HepG2 (cell line): ENCODE data around the gene LEP. TPM values are rescaled to one million over a fixed set of nuclear protein-coding genes. Genes with fewer than 3 reads are reported as not detected.

Source experiments
- ATAC-seq: fragments of 200-7000 bp; cut with Tn5 transposase; 3 replicates; pipeline ENCODE4 v1.9.1; 2020; ENCODE audit warnings: mild to moderate bottlenecking, moderate library complexity
- BruUV-seq: library from RNA; stranded (reverse); fragments of 400-500 nt; replicated peaks from 2 replicates; lab custom pipeline; 2021; lab: Mats Ljungman, UMichigan
- CTCF ChIA-PET: fragments of 300-600 bp; formaldehyde crosslinking; extraction: SDS; loops from one replicate; lab custom pipeline; 2021; ENCODE audit warnings: low total read pairs, inconsistent platforms, low intra/inter-chr PET ratio; lab: Yijun Ruan, JAX
- POLR2A ChIA-PET: fragments of 350-600 bp; sonication (Branson Sonifier 250); formaldehyde crosslinking; loops from one replicate; lab custom pipeline; 2020; ENCODE audit warnings: antibody characterized with exemption, inconsistent platforms; lab: Yijun Ruan, JAX
- DNase-seq: peaks from one replicate; pipeline ENCODE4 v3.0.0-alpha.2; 2015; ENCODE audit warnings: low spot score
- FAIRE-seq: peaks from 3 replicates; lab custom pipeline; 2011; peaks lifted over from hg19 to GRCh38; lab: Jason Lieb, UNC
- H2AFZ ChIP-seq: one replicate; pipeline ENCODE4 v1.6.1; 2011; ENCODE audit warnings: low read length, inconsistent platforms
- H3K27ac ChIP-seq: fragments of 300-600 bp; 3 replicates; pipeline ENCODE4 v1.8.0; 2011; ENCODE audit warnings: mixed run types, mild to moderate bottlenecking, mixed read lengths, low read length, inconsistent platforms; ENCODE audit not compliant: insufficient read depth; ENCODE audit errors: extremely low read length
- H3K27me3 ChIP-seq, 2 experiments: fragments of 200-600 bp in 1 of 2; 2 replicates in 1 of 2; 3 replicates in 1 of 2; pipeline versions ENCODE4 v1.6.0 to v1.8.0; 2011; ENCODE audit warnings: low read length in 2 of 2, mild to moderate bottlenecking in 2 of 2, moderate library complexity in 2 of 2, inconsistent platforms in 1 of 2; ENCODE audit not compliant: insufficient read depth in 2 of 2, control insufficient read depth in 1 of 2
- H3K36me3 ChIP-seq, 2 experiments: fragments of 200-600 bp in 1 of 2; replicated peaks in 1 of 2; 2 replicates in 1 of 2; 3 replicates in 1 of 2; pipeline versions ENCODE4 v1.5.1 to v1.8.0; 2011; ENCODE audit warnings: low read length in 2 of 2, inconsistent platforms in 1 of 2; ENCODE audit not compliant: insufficient read depth in 2 of 2, control insufficient read depth in 1 of 2
- H3K4me1 ChIP-seq: 2 replicates; pipeline ENCODE4 v1.5.1; 2012; ENCODE audit warnings: low read length, inconsistent platforms; ENCODE audit not compliant: insufficient read depth
- H3K4me2 ChIP-seq: 2 replicates; pipeline ENCODE4 v1.6.0; 2011; ENCODE audit warnings: low read depth, low read length, inconsistent platforms
- H3K4me3 ChIP-seq, 3 experiments: fragments of 200-600 bp in 1 of 3; sonication (generic), shearing (Covaris generic) in 1 of 3; replicated peaks in 1 of 3; 2 replicates each; pipeline ENCODE4 v1.5.1; 2011 to 2016; ENCODE audit warnings: low read length in 3 of 3, inconsistent platforms in 2 of 3, low read depth in 2 of 3, mild to moderate bottlenecking in 2 of 3, control low read depth in 1 of 3, mixed read lengths in 1 of 3; ENCODE audit not compliant: insufficient read depth in 1 of 3
- H3K79me2 ChIP-seq: one replicate; pipeline ENCODE4 v1.6.1; 2011; ENCODE audit warnings: low read length, inconsistent platforms; ENCODE audit not compliant: insufficient read depth
- H3K9ac ChIP-seq: 2 replicates; pipeline ENCODE4 v1.6.0; 2011; ENCODE audit warnings: mild to moderate bottlenecking, low read depth, low read length, inconsistent platforms; ENCODE audit not compliant: insufficient read depth
- H3K9me3 ChIP-seq: 2 replicates; pipeline ENCODE4 v1.5.1; 2012; ENCODE audit warnings: mild to moderate bottlenecking, low read length
- H4K20me1 ChIP-seq: 2 replicates; pipeline ENCODE4 v1.6.0; 2011; ENCODE audit warnings: inconsistent platforms, mild to moderate bottlenecking, low read length, moderate library complexity; ENCODE audit not compliant: insufficient read depth
- ARID2 ChIP-seq: sonication (generic); formaldehyde crosslinking; IDR thresholded peaks from 2 replicates; pipeline ENCODE4 v1.8.1; 2022; ENCODE audit warnings: mild to moderate bottlenecking, missing genetic modification reagents, borderline replicate concordance
- ATF7 ChIP-seq, 2 experiments: fragments of 450-650 bp in 1 of 2; sonication (generic) in 1 of 2; formaldehyde crosslinking in 1 of 2; IDR thresholded peaks; 2 replicates each; pipeline versions ENCODE4 v1.4.0 to v1.6.1; 2016 to 2020; ENCODE audit warnings: antibody characterized with exemption in 1 of 2, mild to moderate bottlenecking in 1 of 2, missing genetic modification reagents in 1 of 2
- BHLHE40 ChIP-seq: IDR thresholded peaks from 2 replicates; pipeline ENCODE4 v1.6.1; 2011; ENCODE audit warnings: low read length, improper control_type of control experiment
- DNMT1 ChIP-seq: sonication (generic); formaldehyde crosslinking; IDR thresholded peaks from 2 replicates; pipeline ENCODE4 v1.5.1; 2020; ENCODE audit warnings: mild to moderate bottlenecking, missing genetic modification reagents
- HDAC2 ChIP-seq: sonication (generic); formaldehyde crosslinking; IDR thresholded peaks from 2 replicates; pipeline ENCODE4 v1.4.0; 2020; ENCODE audit warnings: missing genetic modification reagents
- NFIC ChIP-seq: IDR thresholded peaks from 2 replicates; pipeline ENCODE4 v1.6.1; 2012; ENCODE audit warnings: mild to moderate bottlenecking, low read length, inconsistent platforms
- NR2F6 ChIP-seq, 2 experiments: IDR thresholded peaks; 2 replicates each; pipeline ENCODE4 v1.6.1; 2016; ENCODE audit warnings: antibody characterized with exemption in 1 of 2, mild to moderate bottlenecking in 1 of 2
- TMF1 ChIP-seq: sonication (generic); formaldehyde crosslinking; IDR thresholded peaks from 2 replicates; pipeline ENCODE4 v1.8.1; 2022; ENCODE audit warnings: low read depth, missing genetic modification reagents
- ZBTB44 ChIP-seq: sonication (generic); formaldehyde crosslinking; IDR thresholded peaks from 2 replicates; pipeline ENCODE4 v1.4.0; 2020; ENCODE audit warnings: missing genetic modification reagents
- ZNF362 ChIP-seq: sonication (generic); formaldehyde crosslinking; IDR thresholded peaks from 2 replicates; pipeline ENCODE4 v1.4.0; 2020; ENCODE audit warnings: missing genetic modification reagents, mild to moderate bottlenecking, borderline replicate concordance
- ZNF556 ChIP-seq: sonication (generic); formaldehyde crosslinking; IDR thresholded peaks from 2 replicates; pipeline ENCODE4 v1.4.0; 2020; ENCODE audit warnings: mild to moderate bottlenecking, missing genetic modification reagents, borderline replicate concordance
- ZNF570 ChIP-seq: sonication (generic); formaldehyde crosslinking; IDR thresholded peaks from 2 replicates; pipeline ENCODE4 v1.4.0; 2020; ENCODE audit warnings: mild to moderate bottlenecking, missing genetic modification reagents, borderline replicate concordance
- WGBS: methylation state at CpG from one replicate; pipeline ENCODE4 v1.1.6; 2017; ENCODE audit warnings: low lambda C conversion rate; 5-methylcytosine and 5-hydroxymethylcytosine counted together
- in situ Hi-C: cut with HindIII; loops from 2 replicates; pipeline ENCODE4 v1.10.0; 2017; ENCODE audit warnings: low pct_unique_long_range_greater_than_20kb; ENCODE audit not compliant: extremely low pct_ligation_motif_present
- intact Hi-C: fragments of 100-400 bp; cut with micrococcal nuclease; formaldehyde crosslinking; loops from one replicate; pipeline ENCODE4 v1.10.0; 2022; ENCODE audit not compliant: unreplicated experiment
- polyA plus RNA-seq, 8 experiments: library from polyadenylated mRNA; depleted of rRNA in 3 of 8; stranded (reverse) in 7 of 8; unstranded in 1 of 8; fragments of >200 nt; fragmentation: Illumina TruSeq in 4 of 8; extraction: Trizol in 4 of 8; gene quantifications; 2 replicates each; pipeline versions ENCODE4 v1.2.1 to v1.2.3, GENCODE V29; 2011 to 2016; ENCODE audit warnings: low read depth in 4 of 8, missing spikeins in 1 of 8, mixed read lengths in 1 of 8; ENCODE audit not compliant: insufficient read depth in 1 of 8
- total RNA-seq, 5 experiments: library from RNA; depleted of rRNA; stranded (reverse); fragments of >200 nt; fragmentation: Illumina TruSeq; extraction: Trizol; gene quantifications; 2 replicates each; pipeline ENCODE4 v1.2.3, GENCODE V29; 2016; ENCODE audit warnings: low read depth in 1 of 5

The LEP gene
- total and polyA plus RNA-seq, 2 of the 13 experiments (the other 11 are each of a cell fraction or from before 2014, with no cell fraction given): 0.05 TPM; not detected in 1

GRCh38 chr7:128302139-128302538, 61.1 kb downstream of the LEP start:
- peaks cover 31% of the 10 kb centered on the region for H3K4me1 ChIP-seq
- no TSS peak for BruUV-seq
- whole genome bisulfite sequencing: 94% methylated on average over 10 of the region's 10 CpGs
- POLR2A ChIA-PET: interaction anchor here (1.5 kb wide), 1 partner anchor 8 kb away, joined by 4 read pairs; no protein-coding TSS in a partner anchor
- FAIRE-seq (no peak), ATAC-seq (no peak), DNase-seq (no peak)
- no peaks in the 10 kb centered on the region for H3K9me3 ChIP-seq
- TF ChIP-seq ZNF570 (CRISPR knock-in tag) (no peak), BHLHE40 (no peak), NR2F6 (IDR thresholded peaks at IDR 0.05) (no peak), NR2F6 (CRISPR knock-in tag; IDR thresholded peaks at IDR 0.05) (no peak), TMF1 (CRISPR knock-in tag) (no peak), ZBTB44 (CRISPR knock-in tag) (no peak)
- H3K9ac ChIP-seq: no peak overlapping the region
- H3K36me3 ChIP-seq: peaks cover 8 to 18% of the 10 kb centered on the region in 2 experiments; a peak in 3 of 5 replicates
- no peak overlapping the region for H3K27ac ChIP-seq
- no peak overlapping the region for H2AFZ ChIP-seq
- in situ Hi-C loops (no loop called here), intact Hi-C loops (no loop called here)
- CTCF ChIA-PET: no interaction called here
- H3K27me3 ChIP-seq: no peaks in the 10 kb centered on the region
- no peaks in the 10 kb centered on the region for H3K79me2 ChIP-seq
- no peak overlapping the region for H3K4me3 ChIP-seq
- no peak overlapping the region for H3K4me2 ChIP-seq
- no peaks in the 10 kb centered on the region for H4K20me1 ChIP-seq

- ChIA-PET CTCF (no interaction called here), POLR2A (no interaction called here)
- Histone ChIP-seq H3K4me1 (peaks cover 26% of the 10 kb centered on the region), H3K4me2 (no peak overlapping the region), H2AFZ (no peak overlapping the region), H3K27ac (no peak overlapping the region), H3K9ac (no peak overlapping the region), H3K79me2 (no peaks in the 10 kb centered on the region), H3K9me3 (no peaks in the 10 kb centered on the region), H4K20me1 (no peaks in the 10 kb centered on the region), H3K27me3 (no peaks in the 10 kb centered on the region), H3K36me3 (peaks cover 9 to 26% of the 10 kb centered on the region in 2 experiments; a peak in 3 of 5 replicates), H3K4me3 (no peak overlapping the region)
- WGBS: 95% methylated on average over 2 of the region's 2 CpGs
- no TSS peak for BruUV-seq
- in situ Hi-C loops (no loop called here), intact Hi-C loops (no loop called here)
- ATAC-seq (no peak), FAIRE-seq (no peak), DNase-seq (no peak)
- TF ChIP-seq ATF7 (IDR thresholded peaks at IDR 0.05) (no peak), ATF7 (CRISPR knock-in tag; IDR thresholded peaks at IDR 0.05) (no peak), DNMT1 (CRISPR knock-in tag) (no peak), ARID2 (no peak), NFIC (no peak), ZNF556 (CRISPR knock-in tag) (no peak), ZNF362 (no peak), HDAC2 (CRISPR knock-in tag) (no peak)
Observed at GRCh38 chr7:128303133-128303532, 62.1 kb downstream of the LEP start.
